HepG2 (cell line): Measurements from ENCODE around the gene TMEM100.

Experiments
- EZH2 ChIP-seq: conservative IDR thresholded peaks from 2 replicates; pipeline ENCODE4 v1.6.1; 2012; ENCODE audit warnings: mild to moderate bottlenecking, low read depth, low read length, moderate library complexity
- JUN ChIP-seq: sonication (generic); formaldehyde crosslinking; IDR thresholded peaks from 2 replicates; pipeline ENCODE4 v1.4.0; 2020; ENCODE audit warnings: mild to moderate bottlenecking, missing genetic modification reagents
- TF ChIP-seq, protein P1 (sequence below): sonication (generic); formaldehyde crosslinking; IDR thresholded peaks from 2 replicates; pipeline ENCODE4 v1.4.0; 2020; ENCODE audit warnings: missing genetic modification reagents, mild to moderate bottlenecking, borderline replicate concordance

DNA sequence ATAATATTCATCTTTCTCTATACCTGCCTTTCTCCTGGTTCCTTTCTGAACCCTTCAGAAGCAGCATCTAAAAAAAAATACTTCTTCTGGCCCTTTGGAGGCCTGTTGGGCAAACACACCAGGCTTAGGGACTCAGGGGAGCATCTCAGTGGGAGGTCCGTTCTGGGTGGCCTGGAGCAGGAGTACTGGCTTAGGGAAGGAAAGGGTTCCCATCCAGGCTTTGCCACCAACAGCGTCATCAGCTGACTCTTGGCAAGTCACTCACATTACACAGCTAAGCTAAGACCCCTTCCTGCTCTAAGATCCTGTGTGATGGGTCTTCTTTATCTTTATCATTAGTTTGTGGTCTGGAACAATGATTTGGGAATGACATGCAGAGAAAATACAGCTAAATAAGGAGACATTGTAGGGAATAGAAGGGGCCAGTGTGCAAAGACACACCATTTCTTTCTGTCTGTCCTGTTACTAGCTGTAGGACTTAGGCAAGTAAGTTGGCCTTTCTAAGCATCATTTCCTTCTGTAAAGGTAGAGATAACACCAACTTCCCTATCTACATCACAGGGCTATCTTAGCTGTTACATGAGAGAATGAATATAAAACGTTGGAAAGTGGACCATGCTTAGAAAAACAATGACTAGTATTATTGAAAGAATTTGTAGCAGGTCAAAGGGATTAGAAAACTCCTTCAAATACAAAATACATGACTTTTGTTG, 38.1 kb upstream of the TMEM100 start:
- TF ChIP-seq, protein P1, sequence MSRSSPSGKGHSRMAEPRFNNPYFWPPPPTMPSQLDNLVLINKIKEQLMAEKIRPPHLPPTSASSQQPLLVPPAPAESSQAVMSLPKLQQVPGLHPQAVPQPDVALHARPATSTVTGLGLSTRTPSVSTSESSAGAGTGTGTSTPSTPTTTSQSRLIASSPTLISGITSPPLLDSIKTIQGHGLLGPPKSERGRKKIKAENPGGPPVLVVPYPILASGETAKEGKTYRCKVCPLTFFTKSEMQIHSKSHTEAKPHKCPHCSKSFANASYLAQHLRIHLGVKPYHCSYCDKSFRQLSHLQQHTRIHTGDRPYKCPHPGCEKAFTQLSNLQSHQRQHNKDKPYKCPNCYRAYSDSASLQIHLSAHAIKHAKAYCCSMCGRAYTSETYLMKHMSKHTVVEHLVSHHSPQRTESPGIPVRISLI (CRISPR knock-in tag): no peak
- TF ChIP-seq EZH2 (no peak), JUN (CRISPR knock-in tag) (no peak)
